Activated gamma-delta T cell treated with anti-CD3 and anti-CD28 coated beads, Interleukin-2, amount 50 U/mL, for 16 hours (primary cell): ENCODE measurements around the gene CTSC.

Experiments used
- DNase-seq: peaks from one replicate; pipeline ENCODE4 v3.0.0-alpha.2; 2020; ENCODE audit warnings: low read depth

The CTSC gene

DNA sequence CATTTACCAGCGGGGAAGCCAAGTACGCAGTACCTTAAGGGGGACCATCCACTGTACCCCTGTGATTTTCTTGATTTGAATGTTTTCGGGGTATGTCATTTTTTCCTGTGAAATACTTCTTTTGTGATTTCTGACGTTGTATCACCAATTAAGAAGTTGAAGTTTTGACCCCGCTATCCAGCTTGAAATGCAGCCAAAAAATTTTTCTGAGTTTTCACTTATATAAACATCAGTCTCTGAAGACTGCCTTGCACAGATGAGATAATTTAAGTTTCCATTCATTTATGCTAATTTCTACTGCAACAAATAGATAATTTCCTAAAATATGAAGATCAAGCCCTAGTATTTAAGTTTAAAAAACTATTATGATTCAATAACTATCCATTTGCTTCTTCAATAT is 20.0 kb downstream of the CTSC start:
- DNase-seq, result no peak

DNA sequence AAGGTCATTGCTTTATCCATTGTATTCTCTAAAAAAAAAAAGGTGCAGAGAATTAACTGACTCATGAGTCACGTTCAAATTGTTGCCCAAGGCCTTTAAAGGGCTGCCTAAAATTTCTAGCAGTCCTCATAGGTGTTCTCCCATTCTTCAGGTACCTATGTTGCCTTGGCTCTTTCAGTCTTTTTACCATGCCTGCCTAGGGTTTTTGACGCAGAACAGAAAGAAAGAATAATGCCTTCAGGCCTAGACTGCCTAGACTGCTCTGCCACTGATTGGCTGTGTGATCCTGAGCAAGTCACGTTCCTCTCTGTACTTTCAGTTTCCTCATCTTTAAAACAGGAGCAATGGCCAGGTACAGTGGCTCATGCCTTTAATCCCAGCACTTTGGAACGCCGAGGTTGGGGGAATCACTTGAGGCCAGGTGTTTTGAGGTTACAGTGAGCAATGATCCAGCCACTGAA is 21.5 kb downstream of the CTSC start:
- DNase-seq, result no peak

DNA sequence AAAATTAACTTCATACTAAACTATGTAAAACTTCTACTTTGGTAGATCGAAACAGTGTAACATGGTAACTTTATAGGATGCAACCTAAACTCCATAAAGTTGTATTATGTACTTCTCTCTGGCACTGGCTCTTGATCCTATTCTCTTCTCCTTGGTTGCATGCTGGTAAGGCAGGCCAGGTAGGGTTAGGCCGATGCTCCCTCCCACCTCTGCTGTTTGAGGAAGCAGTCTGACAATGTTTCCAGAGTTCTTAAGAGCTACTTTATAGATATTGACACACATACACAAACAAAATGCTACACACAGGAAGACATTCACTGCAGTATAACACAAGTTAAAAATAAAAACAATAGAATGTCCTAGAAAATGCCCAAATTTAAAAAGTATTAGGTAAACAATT is 22.5 kb downstream of the CTSC start:
- DNase-seq, result no peak

DNA sequence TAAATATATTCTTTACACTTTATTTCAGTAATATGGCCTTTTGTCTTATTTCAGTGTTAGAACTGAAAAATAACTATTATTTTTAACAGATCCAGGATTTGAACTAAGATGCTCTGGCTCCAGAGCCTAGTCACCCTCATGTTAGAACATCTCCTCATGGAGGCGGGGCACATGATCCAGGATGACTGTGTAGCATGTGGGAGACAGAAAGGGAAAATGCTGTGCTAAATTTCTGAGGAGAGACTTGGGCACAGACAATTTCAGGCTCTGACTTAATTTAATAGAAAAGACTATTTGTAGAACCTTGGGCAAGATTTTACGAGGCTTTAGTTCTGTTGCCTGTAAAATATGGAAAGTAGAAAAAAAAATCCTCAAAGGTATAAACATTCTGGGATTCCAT is 24.1 kb downstream of the CTSC start:
- no peak for DNase-seq

DNA sequence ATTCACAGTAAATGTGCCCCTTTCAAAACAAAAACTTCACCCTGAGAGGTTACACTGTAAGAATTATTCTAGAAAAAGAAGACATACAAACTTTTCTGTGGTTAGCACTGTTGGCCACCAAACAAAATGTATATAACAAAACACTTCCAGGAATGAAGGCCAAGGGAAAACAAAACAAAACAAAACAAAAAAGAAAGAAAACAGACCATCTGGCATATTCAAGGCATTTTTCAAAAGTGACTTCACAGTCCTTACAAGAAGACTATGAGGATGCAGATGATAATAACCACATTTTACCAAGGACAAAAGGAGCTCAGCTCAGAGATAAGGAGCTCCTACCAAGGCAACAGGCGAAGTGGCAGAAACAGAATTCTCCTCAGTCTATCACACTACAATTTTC is 24.9 kb downstream of the CTSC start:
- no peak for DNase-seq

DNA sequence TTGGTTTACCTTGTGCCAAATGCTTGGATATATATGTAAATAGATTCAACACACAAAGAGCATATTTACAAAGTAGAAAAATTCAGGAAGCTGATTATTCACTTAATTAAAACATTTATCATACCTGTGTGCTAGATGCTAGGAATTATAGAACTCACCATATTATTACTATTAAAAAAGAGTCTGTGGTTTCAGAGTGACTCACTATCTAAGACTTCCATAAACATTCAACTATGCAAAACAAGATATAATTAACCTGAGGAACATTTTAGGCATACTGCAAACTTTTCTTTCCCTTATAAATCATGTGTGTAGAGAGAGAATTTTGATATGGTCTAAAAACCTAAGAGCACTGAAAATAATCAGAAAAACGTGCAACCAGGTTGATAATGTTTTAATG is 27.3 kb downstream of the CTSC start:
- no peak for DNase-seq

DNA sequence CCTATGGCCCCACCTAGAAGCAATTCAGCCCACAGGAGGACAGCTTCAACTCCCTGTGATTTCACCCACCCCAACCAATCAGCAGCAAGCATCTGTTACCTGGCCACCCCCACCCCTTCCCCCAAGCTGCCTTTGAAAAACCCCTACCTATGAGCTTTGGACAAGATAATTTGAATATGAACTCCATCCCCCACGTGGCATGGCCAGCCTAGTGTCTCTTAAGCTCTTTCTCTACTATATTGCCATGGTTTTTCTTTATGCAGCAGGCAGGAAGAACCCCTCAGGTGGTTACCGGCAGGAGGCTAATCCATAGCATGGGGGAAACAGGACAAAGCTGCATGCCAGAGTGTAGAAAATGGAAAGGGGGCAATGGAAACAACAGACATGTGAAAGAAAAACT is 29.0 kb downstream of the CTSC start:
- no peak for DNase-seq

DNA sequence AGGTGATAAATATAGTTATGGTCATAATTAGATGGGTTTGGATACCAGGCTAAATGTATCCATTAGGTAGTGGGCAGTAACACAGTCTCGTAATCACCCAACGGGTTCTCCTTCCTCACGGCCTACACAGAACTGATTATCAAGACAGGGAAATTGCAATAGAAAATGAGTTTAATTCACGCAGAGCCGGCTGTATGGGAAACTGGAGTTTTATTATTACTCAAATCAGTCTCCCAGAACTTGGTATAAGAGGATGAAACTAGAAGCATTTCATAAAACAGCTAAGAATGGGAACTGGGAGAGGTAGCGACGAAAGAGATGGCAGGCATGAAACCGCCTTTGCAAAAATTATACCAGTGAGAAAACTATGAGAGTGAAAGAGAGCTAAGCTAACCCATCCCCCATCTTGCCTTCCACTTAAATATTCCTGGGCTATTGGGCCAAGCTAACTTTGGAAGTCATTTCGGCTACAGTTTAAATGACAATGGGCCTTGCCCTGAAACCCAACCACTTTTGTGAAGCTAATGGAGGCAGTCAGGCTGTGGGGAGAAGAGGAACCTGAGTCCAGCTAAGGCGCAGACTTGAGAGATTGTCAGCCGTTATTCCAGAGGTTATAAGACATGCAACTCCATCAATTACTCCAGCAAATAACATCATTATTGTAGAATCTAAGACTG is 29.6 kb downstream of the CTSC start:
- DNase-seq, result no peak

DNA sequence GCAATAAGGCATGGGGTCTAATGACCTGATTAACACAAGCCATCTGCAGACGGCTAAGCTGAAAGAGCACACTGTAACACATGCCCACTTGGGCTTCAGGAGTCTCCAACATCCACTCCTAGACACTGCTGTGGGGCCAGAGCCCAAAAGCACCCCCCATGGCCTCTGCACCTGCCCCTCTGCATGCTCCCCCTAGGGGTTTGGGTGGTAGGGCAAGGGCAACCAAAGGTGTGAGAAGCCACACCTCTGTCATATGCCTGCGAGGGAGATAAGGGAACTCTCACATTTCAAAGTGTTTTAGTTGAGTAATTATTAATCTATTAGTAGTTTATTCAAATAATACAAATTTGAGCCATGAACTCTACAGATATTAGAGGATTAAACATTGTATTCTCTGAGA is 30.8 kb downstream of the CTSC start:
- no peak for DNase-seq

DNA sequence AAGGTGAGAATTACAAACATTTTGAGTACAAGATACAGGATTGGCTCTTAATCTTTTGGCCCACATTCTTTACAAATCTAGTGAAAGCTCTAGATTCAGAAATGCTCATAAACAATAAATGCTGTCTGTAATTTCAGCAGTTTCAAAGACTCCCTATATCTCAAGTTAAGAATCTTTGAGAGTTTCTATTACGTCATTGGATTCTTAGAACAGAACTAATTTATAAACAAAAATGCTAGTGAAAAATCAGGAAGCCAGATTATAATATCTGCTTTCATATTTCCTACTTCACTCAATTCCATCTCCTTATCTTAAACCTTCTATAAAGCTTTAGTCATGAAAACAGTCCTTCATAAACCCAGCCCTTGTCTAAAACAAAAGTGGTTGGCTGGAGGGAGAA is 32.1 kb downstream of the CTSC start:
- no peak for DNase-seq

DNA sequence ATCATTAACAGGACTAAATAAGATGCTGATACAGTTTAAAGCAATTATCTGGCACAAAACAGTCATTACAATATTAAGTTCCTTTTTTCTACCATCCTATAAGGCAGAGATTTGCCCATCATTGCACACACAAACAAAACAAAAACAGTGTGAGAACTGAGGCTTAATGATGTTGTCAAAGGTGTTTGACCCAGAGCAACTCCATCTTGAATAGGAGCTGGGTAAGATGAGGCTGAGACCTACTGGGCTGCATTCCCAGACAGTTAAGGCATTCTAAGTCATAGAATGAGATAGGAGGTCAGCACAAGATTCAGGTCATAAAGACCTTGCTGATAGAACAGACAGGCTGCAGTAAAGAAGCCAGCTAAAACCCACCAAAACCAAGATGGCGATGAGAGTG is 33.2 kb downstream of the CTSC start:
- DNase-seq, result no peak

DNA sequence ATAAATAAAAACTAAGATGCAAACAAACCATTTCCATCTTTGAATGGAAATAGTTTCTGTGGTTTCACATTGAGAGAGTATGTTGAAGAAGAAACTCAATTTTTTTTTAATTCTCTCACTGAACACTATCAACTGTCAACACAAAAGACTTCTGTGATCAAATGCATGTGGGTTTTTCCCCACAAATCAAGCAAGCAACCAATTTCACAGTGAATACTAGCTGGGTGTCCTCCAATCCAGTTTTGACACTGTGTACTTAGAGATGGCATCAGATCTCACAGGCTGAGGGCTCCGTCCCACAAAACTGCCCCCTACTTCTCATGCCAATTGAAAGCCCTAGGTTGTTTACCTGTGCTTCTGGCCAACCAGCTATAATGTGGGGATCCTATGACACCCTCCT is 34.5 kb downstream of the CTSC start:
- no peak for DNase-seq

DNA sequence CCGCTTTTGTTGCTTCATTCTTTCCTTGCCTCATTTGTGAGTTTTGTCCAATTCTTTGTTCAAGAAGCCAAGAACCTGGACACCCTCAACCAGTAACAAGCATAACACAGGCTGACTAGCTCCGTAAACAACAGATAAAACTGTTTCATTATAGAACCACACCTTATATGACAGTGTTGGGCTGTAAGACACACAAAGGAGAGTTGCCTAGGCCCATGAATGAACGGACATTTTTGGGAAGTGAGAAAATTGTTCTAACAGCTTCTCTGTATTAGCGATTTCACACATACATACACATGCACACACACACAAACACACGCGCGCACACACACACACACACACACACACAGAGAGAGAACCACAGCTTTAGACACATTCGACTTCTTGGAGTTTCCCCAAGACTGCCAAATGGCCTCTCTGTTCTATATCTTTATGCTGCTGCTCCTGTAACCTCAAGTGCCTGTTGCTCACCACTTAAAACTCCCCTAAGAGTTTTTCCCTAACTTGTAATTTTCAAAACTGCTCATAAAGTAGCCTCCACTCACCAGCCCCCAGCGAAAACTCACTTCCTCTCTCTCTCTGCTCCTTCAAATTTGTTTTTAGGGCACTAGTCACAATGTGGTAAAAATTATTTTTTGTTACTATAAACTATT is 35.9 kb downstream of the CTSC start:
- no peak for DNase-seq

DNA sequence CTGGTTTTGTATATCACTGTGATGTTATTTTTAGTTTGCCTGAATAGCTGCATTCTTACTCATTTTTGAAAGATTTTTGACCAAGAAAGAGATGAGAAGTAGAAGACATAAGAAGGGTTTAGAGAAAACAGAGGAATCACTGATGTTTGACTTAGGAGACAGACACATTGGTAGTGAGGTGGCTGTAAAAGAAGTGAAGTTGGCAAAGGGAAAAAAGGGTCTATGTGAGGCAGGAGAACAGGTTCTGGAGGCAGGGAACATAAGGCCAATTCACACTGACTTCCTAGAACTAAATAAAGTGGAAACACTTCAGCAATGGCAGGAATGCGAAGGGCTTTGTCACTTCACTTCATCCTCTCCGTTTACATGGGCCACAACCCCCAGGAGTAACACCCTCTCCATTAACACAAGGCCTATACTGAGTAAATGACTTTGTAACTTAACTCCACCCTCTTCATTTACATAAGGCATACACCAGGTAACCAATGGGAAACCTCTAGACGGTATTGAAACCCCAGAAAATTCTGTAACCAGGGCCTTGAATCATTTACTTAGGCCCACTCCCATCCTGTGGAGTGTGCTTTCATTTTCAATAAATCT is 36.5 kb downstream of the CTSC start:
- no peak for DNase-seq

DNA sequence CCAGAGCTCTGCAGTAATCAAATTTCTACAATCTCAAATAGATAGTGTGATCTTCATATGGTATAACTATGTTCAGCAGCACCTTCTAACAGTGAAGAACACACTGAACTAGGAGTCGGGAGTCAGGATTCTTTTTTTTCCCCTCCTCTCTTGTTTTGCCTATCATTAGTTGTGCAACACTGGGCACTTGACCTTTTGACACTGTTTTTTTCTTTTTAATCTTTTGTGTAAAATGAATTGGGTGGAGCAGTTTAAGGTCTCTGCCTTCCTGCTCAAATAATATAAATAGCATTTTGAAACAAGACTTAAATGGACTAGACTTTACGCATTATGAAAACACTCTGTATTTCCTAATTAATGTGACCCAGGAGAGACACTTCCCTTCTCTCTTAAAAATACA is 39.7 kb downstream of the CTSC start:
- DNase-seq, result no peak

DNA sequence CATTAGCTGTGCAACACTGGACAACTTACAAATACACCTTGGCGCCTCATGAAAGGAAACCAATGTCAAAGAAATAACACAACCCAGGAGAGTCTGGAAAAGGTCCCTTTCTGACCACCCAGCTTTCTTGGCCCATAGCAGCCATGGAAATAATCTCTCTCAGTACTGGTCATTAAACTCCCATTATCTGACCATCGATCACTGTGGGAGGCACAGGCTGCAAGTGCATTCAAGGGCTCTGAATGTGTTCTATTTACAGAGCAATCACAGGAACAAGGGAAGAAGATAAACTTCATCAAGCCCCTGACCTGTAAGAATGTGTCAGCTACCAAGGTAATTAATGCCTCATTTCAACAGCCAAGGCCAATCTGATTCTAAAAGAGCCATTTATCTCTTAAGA is 40.1 kb downstream of the CTSC start:
- DNase-seq, result no peak

DNA sequence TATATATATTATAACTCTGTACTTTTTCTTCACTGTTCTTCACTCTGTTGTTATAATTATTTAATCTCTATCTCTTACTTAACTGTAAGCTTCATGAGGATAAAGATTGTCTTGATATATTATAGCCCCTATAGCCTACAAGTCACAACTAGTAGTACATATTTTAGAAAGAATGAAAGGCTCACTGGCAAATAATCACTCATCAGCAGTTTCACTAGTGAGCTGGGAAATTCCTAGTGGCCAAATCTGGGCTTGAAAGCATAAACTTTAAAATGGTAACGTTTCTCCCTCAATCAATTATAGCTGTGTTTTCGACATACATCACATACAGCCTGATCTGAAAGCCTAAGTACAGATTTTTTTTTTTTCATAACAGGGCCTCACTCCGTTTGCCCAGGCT is 42.5 kb downstream of the CTSC start:
- no peak for DNase-seq

DNA sequence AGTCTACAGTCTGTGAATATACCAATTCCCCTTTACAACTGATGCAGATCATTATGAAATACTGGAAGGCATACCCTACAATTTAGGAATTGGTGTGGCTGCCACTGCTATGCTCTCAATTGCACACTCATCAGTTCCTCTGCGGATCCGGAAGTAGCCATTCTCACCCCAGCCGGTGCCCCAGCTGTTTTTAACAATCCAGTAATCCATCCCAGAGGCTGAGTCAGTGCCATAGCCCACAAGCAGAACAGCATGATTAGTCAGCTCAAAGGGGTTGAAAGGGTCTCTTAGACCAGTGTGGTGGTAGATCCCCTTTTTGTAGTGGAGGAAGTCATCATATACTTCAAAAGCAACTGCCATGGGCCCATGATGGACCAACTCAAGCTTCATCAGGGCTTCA is 43.6 kb downstream of the CTSC start:
- no peak for DNase-seq

DNA sequence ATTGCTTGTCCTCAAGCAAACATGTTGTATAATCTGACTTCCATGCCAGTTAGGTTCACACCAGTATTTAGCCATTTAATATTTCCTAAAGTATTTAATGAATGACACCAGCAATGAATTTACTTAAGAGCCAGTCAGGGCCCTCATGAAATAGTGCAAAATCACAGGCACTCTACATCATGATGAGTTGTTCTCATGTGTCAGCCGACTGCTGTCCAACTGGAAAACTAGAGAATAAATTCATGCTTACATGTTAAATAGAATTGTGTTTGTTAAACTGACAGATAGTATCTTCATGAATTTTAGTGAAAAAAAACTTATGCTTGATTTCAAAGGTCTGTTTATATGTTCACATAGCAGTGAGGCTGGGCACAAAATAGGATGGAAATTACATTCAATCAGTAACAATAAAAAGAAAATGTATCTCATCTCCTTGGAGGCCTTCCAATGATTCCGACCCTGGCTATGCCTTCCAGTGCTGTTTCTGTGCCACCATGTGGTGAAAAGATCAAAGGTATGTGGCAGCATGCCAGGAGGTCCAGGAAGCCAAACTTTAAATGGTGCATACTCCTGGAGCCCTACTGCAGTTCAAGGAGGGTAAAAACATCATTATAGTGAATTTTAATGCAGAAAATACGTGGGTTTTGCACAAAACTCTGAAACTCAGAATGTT is 45.2 kb downstream of the CTSC start:
- DNase-seq, result no peak

DNA sequence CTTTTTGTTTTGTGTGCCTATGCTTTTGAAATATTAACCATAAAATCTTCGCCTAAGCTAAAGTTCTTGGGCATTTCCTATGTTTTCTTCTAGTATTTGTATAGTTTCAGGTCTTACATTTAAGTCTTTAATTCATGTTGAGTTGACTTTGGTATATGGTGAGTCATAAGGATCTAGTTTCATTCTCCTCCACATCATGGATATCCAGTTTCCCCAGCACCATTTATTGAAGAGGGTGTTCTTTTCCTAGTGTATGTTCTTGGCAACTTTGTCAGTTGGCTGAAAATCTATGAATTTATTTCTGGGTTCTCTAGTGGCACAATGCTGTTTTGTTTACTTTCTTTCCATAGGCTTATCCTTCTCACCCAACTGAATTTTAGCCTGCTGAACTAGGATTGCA is 49.0 kb downstream of the CTSC start:
- DNase-seq, result no peak

DNA sequence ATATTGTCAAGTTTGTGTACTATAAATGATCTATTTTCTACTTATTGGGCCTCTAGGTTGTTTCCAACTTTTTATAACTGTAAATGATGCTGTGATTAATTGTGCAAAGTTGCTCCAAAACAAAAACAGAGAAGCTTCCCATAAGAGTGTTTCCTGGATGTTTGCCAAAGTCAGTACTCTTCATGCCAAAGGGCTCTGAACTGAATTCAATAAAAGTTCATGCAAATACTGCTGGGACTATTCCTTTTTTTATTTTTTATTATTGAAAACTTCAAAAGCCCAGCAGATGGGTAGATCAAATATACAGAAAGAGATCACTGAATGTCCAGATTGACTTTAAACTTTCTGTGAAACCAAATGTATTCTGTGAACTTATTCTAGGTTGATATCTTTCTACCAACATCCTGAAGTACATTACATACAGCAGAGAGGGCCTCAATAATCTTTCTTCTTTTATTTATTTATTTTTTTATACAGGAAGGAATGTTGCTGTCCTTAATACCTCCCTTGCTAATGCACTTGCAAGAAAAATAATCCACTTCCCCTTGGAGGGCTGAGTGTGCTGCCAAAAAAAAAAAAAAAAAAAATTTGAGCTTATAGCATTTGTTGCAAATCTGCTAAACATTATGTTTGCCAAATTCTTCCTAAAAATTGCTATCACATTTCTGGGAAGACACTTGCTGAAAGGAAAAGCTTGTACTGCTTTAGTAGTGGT is 53.0 kb downstream of the CTSC start:
- no peak for DNase-seq

DNA sequence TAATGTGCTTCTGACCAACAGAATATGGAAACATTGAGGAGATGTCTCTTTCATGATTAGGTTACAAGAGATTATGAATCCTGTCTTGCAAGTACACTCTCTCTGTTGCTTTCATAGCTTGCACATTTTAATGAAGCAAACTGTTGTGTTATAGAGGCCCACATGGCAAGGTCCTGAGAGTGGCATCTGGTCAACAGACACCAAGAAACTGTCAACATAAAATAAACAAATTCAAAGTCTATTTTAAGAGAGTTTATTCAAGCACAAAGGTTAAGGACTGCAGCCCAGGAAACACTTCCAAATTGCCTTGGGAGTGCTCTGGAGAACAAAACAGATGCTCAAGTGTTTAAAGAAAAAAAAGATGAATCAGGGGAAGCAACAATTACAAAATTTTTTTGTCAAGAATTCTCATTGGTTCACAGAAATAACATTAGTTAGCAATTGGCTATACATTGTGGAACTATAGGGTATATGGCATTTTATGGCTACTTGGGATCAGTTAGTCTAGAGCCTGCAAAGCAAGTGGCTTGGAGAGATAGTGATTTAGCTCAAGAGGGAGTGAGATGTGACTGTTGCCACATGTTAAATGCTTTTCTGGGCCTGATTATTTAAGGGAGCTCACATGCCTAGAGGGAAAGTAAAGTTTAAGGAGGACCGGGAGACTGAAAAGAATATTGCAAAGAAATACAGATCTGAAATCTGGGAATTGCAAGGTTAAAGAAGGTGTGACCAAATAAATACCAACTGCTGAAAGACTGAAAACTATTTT is 54.6 kb downstream of the CTSC start:
- DNase-seq, result no peak
